GM12801 (cell line): ENCODE measurements around the gene RNF223.

Source experiments
- CTCF ChIP-seq: IDR thresholded peaks from one replicate; pipeline ENCODE4 v1.5.1; 2011; ENCODE audit warnings: control low read depth; ENCODE audit not compliant: insufficient read length; ENCODE audit errors: extremely low read depth

Gene RNF223

GRCh38 chr1:1075148-1075935, 1.2 kb upstream of the RNF223 start:
- TF ChIP-seq CTCF, result no peak

- TF ChIP-seq CTCF, result no peak
Observed at GRCh38 chr1:1074631-1075147, 583 bp upstream of the RNF223 start.

DNA sequence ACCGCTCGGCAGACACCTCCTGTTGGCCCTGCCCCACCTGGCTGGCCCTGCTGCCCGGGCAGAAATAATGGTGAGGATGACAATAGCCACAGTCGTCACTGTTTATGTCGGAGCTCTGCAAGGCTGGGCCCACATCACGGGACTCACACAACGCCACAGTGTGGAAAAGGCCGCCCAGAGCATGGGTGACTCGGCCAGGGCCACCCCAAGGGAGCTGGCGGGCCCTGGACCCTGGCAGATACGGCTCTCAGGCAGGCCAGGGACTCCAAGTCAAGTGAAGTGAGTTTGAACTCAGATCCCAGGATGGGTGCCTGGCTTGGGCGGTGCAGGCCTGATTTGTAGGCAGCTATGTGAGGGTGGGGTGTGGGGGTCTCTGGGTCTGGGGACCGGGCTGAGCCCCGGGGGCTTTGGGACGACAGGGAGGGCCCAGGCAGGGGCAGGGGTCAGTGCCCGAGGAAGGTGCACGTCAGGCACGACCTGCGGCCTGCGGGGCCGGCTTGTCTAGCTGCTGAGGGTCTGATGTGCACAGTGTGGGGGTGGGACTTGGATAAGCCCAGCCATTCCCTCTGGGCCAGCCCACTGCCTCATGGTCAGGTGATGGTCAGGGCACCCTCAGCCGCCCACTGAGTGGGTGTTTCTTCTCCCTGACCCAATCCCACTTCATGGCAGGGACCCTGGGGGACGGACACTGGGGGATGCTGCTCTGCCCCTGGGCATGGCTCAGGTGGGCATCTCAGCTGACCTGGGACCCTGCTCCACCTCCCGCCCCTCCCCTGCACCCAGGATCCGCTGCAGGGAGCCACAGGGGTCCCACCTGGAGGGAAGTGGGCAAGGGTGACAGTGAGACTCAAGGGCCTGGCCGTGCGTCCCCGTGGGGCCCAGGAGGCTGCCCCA, 1.0 kb downstream of the RNF223 start:
- no peak for TF ChIP-seq CTCF

DNA sequence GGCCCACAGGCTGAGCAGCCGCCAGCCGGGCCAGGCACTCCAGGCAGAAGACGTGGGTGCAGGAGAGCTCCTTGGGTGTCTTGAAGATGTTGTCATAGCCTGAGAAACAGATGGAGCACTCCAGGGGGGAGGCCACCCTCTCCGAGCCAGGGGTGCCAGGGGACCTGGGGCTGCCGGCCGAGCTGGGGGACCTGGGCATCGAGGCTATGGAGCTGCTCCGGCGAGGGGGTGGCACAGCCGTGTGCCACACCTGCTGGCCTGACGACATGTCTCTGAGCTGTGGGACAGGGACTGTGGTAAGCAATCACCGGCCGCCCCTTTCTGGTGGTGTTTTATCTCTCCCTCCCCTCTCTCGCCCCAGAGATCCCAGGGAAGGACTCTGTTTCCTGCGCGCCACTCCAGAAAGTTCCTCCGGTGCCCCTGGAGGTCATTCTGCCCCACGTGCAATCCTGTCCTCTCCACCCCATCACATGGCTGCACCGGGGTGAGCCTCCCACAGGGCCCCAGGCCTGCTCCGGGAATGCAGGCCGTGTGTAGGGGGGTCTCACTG, 1.7 kb downstream of the RNF223 start:
- no peak for TF ChIP-seq CTCF

DNA sequence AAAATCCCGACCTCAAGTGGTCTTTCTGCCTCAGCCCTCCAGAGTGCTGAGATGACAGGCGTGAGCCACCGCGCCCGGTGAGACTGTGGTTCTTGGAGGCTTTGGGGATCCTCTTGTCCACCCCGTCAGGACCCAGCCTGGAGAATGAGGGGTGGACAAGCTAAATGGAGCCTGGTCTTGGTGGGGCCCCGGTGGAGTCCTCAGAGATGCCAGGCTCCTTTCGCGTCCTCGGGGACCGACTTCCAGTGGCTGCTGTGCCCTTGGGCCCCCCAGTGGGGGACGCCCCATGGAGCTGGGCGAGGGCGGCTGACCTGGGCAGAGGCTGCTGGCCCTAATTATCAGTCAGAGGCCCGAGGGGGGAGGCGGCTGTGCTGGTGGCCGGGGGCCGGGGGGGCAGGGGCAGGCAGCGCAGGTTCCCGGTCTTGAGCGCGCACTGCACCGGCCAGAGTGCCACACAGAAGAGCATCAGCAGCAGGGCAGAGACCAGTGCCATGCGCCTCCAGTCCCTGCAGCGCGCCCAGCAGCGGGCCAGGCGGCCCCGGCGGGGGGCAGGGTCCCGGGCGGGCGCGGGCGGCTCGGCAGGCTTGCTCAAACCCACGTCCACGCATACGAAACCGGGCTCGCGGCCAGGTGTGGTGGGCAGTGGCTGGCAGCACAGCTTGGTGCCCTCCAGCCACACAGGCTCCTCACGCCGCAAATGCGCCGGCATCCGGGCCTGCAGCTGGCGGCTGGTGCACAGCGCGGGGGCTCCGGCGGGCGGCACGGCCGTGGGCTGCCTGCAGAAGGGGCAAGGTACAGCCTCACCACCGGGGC, 2.4 kb downstream of the RNF223 start:
- TF ChIP-seq CTCF, result no peak

- no peak for TF ChIP-seq CTCF
Observed at GRCh38 chr1:1069711-1070676, 4.1 kb downstream of the RNF223 start.
